ENCODE measurements around the gene ELL2.

ELL2 gene

DNA sequence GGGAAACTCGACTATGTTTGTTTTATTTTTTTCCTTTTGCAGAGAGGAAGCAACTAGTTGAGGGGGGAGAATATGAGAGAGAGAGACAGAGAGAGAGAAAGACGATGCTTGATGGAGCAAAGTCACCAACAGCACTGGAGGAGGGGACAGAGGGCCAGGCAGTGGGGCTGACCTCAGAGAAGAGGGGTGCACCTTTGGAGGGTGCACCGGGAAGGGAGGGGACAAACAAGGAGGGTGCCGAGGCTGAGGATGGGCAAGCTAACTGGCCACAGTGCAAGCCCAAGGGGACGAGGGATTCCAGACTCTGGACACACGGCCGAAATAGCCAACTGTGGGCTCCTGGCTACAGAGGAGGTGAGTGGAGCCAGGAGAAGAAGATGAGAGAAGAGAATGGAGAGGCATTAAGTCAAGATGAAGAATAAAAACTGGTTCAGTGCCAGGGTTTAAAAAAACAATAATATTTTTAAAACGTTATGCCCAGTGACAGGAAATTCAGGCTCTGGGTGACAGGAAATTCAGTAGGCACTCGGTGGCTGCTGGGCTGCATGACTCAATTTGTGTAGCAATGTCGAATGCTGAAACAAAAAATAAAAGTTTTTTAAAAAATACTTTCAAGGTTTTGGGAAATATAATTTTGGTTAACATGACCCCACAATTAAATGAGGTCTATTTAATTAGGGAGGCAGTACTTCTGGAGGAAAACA is 125.8 kb downstream of the ELL2 start:
- DNase-seq: no peak

All from T-helper 2 cell (primary cell).